Measurements from ENCODE around the gene TEX22. TPM values are rescaled to one million over a fixed set of nuclear protein-coding genes. Genes with fewer than 3 reads are reported as not detected.

The TEX22 gene
- total RNA-seq, 1 donor from 2014 or later: not detected

GRCh38 chr14:105386581-105387529 is 11.5 kb upstream of the TEX22 start:
- DNase-seq (ENCODE audit: low spot score): no peak
- peaks cover 2% of the 10 kb centered on the region for H3K27me3 Mint-ChIP-seq (ENCODE audit: insufficient read depth, low read depth)
- Histone ChIP-seq H4K20me1 (ENCODE audit: low read depth) (no peaks in the 10 kb centered on the region), H3F3A (ENCODE audit: low read depth) (no peaks in the 10 kb centered on the region), H3K79me2 (ENCODE audit: low read depth) (no peaks in the 10 kb centered on the region), H3K4me3 (no peak overlapping the region), H3K9me3 (ENCODE audit: low read depth) (no peaks in the 10 kb centered on the region), H3K27me3 (no peaks in the 10 kb centered on the region), H3K27ac (no peak overlapping the region), H3K4me2 (no peak overlapping the region), H3K4me1 (no peaks in the 10 kb centered on the region), H3K9ac (no peak overlapping the region), H3K36me3 (no peaks in the 10 kb centered on the region), H2AFZ (replicated peaks) (no peak overlapping the region)
- peaks cover 3% of the 10 kb centered on the region for H3K36me3 Mint-ChIP-seq
- no peaks in the 10 kb centered on the region for H3K9me3 Mint-ChIP-seq
- TF ChIP-seq EZH2phosphoT487 (IDR thresholded peaks at IDR 0.05): no peak
- H3K27ac Mint-ChIP-seq: no peak overlapping the region
- peaks cover 2% of the 10 kb centered on the region for H3K4me1 Mint-ChIP-seq
- H3K4me3 Mint-ChIP-seq: no peak overlapping the region

GRCh38 chr14:105387530-105387922 is 10.8 kb upstream of the TEX22 start:
- TF ChIP-seq EZH2 (IDR thresholded peaks at IDR 0.05) (no peak), EZH2phosphoT487 (IDR thresholded peaks at IDR 0.05) (no peak), CTCF (IDR thresholded peaks at IDR 0.05) (no peak)
- Histone ChIP-seq H3K4me2 (no peak overlapping the region), H3K27ac (no peak overlapping the region), H3K4me1 (no peaks in the 10 kb centered on the region), H3K9ac (no peak overlapping the region), H4K20me1 (ENCODE audit: low read depth) (no peaks in the 10 kb centered on the region), H3K36me3 (no peaks in the 10 kb centered on the region), H3K27me3 (no peaks in the 10 kb centered on the region), H3K4me3 (no peak overlapping the region), H2AFZ (replicated peaks) (no peak overlapping the region), H3F3A (ENCODE audit: low read depth) (no peaks in the 10 kb centered on the region), H3K79me2 (ENCODE audit: low read depth) (no peaks in the 10 kb centered on the region), H3K9me3 (ENCODE audit: low read depth) (no peaks in the 10 kb centered on the region)
- Mint-ChIP-seq H3K4me3 (no peak overlapping the region), H3K27me3 (ENCODE audit: insufficient read depth, low read depth) (peaks cover 2% of the 10 kb centered on the region), H3K27ac (no peak overlapping the region), H3K4me1 (peaks cover 2% of the 10 kb centered on the region), H3K36me3 (peaks cover 3% of the 10 kb centered on the region), H3K9me3 (no peaks in the 10 kb centered on the region)
- DNase-seq (ENCODE audit: low spot score): no peak

- no peaks in the 10 kb centered on the region for H3F3A ChIP-seq (ENCODE audit: low read depth)
- no peak for DNase-seq (ENCODE audit: low spot score)
- peak overlapping the region; percentile 13 for H3K9ac ChIP-seq
- H4K20me1 ChIP-seq (ENCODE audit: low read depth): no peaks in the 10 kb centered on the region
- H3K27ac ChIP-seq: no peak overlapping the region
- TF ChIP-seq CTCF (IDR thresholded peaks at IDR 0.05) (no peak), EZH2phosphoT487 (IDR thresholded peaks at IDR 0.05) (no peak), EZH2 (IDR thresholded peaks at IDR 0.05) (no peak)
- H2AFZ ChIP-seq (replicated peaks): no peak overlapping the region
- Mint-ChIP-seq H3K4me3 (no peak overlapping the region), H3K27ac (peak overlapping the region; percentile 78), H3K4me1 (peaks cover 4% of the 10 kb centered on the region), H3K9me3 (no peaks in the 10 kb centered on the region), H3K27me3 (ENCODE audit: insufficient read depth, low read depth) (no peaks in the 10 kb centered on the region), H3K36me3 (peaks cover 3% of the 10 kb centered on the region)
- no peak overlapping the region for H3K4me3 ChIP-seq
- no peaks in the 10 kb centered on the region for H3K4me1 ChIP-seq
- H3K79me2 ChIP-seq (ENCODE audit: low read depth): no peaks in the 10 kb centered on the region
- H3K9me3 ChIP-seq (ENCODE audit: low read depth): no peaks in the 10 kb centered on the region
- H3K27me3 ChIP-seq: no peaks in the 10 kb centered on the region
- H3K4me2 ChIP-seq: no peak overlapping the region
- H3K36me3 ChIP-seq: no peaks in the 10 kb centered on the region
Measured at GRCh38 chr14:105388110-105388951, 10.0 kb upstream of the TEX22 start.

All from neural progenitor cell (in vitro differentiated cells).